ENCODE results near the gene SBK1.

DNA sequence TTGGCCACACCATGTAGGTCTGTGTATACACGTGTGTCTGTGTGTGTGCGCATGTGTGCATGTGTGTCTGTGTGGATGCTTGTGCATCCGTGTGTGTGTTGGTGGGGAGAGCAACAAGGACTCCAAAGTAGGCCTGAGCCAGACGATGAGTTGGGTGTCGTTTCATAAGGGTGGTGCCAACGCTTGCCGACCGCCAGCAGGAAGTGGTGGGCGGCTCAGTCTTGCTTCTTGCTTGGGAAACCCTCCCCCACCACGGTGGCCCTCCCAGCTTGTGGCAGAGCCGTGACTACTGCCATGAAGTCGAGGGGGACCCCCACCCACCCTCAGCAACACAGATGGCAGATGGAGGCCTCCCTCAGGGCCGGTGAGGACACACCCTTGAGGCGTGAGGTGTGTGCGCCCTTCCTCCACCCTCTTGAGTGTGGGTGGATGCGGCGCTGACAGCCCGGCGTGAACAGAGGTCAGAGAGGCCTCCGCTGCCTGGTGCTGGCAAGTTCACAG lies 17.5 kb downstream of the SBK1 start:
- TF ChIP-seq, protein P1, sequence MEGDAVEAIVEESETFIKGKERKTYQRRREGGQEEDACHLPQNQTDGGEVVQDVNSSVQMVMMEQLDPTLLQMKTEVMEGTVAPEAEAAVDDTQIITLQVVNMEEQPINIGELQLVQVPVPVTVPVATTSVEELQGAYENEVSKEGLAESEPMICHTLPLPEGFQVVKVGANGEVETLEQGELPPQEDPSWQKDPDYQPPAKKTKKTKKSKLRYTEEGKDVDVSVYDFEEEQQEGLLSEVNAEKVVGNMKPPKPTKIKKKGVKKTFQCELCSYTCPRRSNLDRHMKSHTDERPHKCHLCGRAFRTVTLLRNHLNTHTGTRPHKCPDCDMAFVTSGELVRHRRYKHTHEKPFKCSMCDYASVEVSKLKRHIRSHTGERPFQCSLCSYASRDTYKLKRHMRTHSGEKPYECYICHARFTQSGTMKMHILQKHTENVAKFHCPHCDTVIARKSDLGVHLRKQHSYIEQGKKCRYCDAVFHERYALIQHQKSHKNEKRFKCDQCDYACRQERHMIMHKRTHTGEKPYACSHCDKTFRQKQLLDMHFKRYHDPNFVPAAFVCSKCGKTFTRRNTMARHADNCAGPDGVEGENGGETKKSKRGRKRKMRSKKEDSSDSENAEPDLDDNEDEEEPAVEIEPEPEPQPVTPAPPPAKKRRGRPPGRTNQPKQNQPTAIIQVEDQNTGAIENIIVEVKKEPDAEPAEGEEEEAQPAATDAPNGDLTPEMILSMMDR (IDR thresholded peaks at IDR 0.05): no peak
- no peak for TF ChIP-seq EZH2phosphoT487 (IDR thresholded peaks at IDR 0.05)

All from neural progenitor cell (in vitro differentiated cells).